Fibroblast of skin of left biceps (primary cell): ENCODE measurements around the gene CMBL.
"Not testable (repeated sequence)": the region's sequence is repeated elsewhere in the genome, so short reads cannot be mapped to it uniquely, and the experiment has no call there.

ENCODE experiments used
- DNase-seq, 2 experiments: peaks; one replicate each; pipeline ENCODE4 v3.0.0-alpha.2; 2013; ENCODE audit warnings: low read depth in 2 of 2

The CMBL gene

DNA sequence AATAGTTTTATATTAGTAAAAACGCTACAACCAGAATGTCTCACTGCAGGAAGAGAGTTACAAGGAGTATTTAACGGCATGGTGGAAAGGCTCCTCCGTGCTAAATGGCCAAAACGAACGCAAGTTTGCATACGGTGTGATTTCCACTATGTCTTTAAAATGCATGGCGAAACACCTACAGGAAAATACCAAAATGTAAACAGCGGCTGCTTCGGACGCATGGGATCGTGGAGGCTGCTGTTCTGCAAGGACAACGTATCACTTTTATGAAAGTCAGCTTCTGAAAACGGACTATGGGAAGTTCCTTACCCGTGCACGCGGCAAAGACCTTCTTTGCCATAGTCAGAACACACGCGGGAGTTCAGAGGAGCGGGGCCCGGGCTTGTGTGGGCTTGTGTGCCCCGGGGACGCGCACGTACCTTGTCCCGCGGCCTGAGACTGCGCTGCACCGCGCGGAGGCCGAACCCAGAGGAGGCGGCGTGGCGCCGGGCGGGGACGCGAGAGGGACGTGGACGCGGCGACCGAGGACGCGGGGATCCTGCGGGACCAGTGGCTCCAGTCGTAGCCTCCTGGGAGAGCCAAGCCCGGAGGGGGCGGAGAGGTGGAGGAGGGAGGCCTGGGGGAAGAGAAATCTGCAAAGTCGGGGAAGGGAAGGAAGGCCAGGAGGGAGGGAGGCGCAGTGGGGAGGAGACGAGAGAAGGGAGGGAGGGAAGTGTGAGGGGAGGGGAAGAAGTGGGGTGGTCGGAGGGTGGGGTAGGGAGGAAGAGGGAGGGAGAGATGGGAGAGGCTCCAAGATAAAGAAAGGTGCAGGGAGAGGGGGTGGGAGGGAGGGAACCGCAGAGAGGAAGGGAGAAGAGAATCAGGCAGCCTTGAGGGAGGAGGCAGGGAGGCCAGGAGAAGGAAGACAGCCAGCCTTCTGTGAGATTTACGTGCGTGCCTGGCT, at the start of gene CMBL:
CMBL (minus strand) TSS at position 697 of the 943 bp plus-strand sequence. CDS start 17,140 bp downstream, outside the sequence.
- no peak for DNase-seq

DNA sequence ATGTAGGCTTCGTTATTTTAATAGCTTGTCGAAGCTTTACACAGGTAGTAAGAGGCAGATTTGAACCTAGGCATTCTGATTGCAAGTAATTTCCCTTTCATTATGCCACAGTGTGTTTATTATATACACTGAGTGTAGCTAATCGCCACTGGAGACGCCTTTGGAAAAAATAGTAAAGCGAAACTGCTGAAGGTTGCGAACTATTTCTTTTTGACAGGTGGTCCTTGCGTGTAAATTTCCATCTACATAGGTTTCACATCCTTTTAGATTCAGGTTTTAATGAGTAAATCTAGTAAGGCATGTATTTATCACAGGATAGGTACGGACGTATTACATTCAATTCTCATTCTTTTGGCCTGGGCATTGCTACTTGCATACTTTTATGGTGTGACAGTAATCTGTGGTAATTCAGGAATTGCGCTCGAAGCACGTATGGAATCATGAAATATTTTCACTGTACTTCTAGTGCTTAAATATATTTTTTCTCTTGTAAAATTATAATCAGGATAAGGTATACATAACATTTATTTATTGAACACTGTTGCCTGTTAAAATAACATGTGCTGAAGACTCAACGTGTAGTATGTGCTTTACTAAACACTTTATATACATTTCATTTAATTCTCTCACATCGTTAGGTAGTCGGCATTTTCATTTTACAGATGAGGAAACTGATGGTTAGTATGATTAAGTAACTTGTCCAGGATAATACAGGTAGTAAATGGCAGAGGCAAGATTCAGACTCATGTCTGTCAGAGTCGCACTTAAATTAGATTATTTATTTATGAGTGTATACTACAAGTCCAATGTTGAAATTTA, 47.6 kb upstream of the CMBL start:
- DNase-seq = peak; percentile 41 to 44

DNA sequence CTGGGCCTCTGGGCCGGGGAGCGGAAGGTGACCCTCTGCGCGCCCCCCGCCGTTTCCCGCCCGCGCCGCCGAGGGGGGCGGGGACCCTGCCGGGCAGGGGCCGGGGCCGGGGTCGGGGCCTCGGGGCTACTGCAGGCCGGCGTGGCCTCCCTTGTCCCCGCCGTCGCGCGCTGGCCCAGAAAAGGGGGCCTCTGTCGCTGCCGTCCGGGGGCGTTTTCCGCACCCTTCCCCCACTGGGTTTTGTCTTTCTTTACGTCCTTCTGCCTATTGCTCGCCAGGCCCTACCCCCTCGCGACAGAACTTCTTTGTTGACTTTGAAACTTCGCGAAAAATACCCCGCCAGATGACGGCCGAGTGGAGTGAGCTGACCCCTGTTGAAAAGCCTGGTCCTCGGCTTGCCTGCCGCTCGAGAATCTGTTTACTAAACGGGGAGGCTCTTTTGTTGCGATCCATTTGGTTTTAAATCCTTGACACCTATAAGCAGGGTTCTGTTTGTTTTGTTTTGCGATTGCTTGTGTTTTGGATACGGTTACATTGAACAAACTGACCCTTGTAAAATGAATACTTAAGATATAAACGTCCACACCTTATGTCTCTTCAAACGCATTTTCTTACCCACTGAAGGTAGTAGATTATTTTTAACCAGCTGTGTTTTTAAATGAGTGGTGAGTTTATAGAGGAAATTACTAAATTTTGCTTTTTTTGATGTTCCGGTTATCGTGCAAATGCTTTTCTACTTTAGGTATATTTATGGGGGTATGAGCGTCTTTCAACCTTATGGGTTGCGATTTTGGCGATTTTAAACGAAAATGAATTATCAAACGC, 46.6 kb upstream of the CMBL start:
- DNase-seq = no peak

DNA sequence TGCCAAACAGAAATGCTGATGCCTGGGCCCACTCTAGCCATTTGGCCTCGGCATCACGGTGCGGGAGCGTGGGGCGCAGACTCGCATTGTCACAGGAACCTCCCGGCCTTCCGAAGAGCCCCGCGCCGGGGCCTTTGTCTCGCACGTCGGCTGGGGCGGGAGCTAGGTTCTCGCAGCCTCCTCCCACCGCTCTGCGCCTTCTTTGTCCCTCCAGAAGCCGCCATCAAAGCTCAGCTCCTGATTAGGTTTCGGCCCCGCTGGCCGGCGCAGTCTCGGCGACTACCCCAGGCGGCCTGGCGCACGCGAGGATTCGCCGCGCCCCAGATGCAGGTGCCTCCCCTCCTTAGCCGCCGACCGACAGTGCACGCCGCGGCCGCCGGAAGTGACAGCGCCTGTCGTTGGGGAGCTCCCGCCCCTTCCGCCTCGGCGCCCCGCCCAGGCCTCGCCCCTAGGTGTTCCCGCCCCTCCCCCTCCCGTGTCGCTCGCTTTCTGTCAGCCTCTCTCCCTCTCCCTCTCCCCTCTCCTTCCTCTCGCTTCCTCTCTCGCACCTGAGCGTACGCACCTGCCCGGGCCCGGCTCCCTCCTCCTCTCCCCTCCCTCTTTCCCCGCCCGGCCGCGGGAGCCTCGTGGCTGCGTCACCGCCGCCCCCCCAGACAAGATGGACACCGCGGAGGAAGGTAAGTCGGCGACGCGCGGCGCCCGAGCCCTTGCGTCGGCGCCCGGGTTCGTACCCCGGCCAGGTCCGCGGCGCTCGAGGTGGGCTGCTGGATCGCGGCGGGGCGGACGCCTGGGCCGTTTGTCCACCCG, 45.7 kb upstream of the CMBL start, which contains the start of gene MARCHF6:
MARCHF6 (plus strand) TSS at position 455 of the 807 bp plus-strand sequence; CDS start at position 659, 204 bp downstream.
- DNase-seq = peak; percentile 60 to 70

DNA sequence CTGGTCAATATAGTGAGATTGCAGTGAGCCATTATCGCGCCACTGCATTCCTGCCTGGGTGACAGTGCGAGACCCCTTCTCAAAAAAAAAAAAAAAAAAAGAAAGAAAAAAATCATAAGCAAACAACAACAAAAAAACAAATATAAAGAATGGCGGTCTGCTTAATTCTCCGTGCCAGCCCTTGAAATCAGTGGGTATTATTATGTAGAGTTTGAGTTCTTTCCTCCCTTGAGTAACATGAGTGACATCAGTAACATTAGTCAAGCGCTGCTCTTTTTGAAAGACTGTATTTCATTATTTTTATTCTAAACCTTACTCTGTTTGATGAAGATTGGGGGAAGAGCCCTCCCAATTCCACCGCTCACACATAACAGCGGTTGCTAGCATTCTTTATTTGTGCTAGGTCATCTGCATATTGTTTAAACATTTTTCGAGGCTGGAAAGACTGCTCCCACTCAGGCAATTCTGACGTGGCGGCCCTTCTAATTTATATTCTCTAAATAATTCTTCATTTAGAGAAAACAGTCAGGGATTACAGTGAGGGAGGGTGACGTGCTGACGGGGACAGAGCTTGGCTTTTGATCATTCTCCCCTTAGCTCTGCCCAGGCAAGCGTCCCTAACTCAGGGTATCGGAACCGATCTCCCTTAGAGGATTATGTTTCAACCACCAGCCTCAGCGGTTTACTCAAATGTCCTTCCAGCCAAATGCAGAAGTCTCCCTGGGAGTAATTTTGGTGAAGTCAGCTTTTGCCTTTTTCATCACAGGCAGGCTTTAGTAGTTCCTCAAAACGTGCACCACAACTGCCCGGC, 44.9 kb upstream of the CMBL start:
- DNase-seq = no peak

DNA sequence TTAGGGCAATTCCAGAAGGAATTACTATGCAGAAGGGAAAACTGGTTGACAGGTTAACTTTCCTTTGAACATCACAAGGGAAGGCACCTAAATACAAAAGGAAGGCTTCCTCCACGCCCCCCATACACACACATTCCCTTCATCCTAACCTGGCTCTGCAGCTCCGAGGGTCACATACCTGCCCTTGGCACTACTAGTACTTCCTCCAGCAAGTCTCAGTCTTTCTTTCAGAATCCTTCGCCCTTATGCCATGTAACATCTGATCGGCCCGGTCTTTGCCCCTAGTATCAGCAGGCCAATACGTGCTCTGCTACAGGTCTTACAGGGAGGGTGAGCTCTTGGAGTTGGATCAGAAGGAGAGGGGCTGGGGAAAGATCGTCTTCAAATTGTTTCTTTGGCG, 44.2 kb upstream of the CMBL start:
- no peak for DNase-seq

DNA sequence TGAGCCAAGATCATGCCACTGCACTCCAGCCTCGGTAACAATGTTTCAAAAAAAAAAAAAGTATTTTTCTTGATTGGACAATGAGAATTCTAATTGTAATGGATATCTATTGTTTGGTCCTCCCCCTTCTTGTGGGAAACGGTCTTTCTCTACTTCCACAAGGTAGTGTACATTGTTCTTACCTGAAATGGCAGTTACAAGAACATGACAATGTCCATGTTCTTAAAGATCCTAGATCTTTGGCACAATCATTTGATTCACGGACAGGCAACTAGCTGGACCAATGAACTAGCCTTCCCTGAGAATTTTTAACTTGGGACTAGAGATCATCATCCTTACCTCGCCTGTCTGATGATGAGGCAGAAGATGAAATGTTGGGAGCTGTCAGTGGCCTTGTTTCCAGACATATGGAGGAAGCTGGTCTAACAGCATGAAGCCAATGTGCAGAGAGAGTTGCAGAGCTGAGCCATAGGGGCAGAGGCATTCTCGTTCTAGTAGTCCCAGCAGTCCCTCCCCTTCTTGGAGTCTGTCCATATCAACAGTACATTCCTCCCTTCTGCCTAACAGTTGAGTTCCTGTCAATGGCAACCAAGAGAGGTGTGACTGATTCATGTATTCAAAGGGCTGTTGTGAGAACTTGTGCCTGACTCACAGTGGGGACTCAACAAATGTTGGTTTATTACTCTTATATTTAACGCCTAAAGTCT, 43.6 kb upstream of the CMBL start:
- DNase-seq = peak; percentile 41 to 43

DNA sequence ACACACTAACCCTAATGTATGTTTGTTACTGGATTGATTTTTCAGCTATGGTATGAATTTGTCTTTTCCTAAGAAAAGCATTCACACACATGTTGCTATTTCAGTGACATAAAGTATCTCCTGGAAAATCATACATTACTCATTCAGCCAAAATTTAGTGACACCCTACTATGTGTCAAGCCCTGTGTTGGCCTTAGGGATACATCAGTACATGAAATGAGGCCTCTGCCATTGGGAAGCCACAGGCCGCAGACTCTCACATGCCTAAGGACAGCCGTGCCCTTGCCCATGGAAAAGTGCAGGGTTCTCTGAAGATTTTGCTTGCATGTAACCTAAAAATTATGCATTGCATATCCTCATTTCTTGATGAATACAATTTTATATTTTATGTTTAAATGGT, 40.6 kb upstream of the CMBL start:
- DNase-seq = no peak

DNA sequence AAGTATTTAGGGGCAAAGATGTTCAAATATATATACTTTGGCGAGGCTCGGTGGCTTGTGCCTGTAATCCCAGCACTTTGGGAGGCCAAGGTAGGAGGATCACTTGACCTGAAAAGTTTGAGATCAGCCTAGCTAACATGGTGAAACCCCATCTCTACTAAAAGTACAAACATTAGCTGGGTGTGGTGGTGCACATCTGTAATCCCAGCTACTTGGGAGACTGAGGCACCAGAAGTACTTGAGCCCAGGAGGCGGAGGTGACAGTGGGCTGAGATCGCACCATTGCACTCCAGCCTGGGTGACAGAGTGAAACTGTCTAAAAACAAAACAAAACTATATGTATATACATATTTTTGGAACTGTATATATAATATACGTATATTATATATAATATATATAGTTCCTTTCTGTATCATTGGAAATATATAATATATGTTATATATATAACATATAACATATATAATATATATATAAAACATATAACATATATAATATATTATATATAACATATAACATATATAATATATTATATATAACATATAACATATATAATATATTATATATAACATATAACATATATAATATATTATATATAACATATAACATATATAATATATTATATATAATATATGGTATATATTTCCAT, 36.9 kb upstream of the CMBL start:
- DNase-seq = not testable (repeated sequence)

DNA sequence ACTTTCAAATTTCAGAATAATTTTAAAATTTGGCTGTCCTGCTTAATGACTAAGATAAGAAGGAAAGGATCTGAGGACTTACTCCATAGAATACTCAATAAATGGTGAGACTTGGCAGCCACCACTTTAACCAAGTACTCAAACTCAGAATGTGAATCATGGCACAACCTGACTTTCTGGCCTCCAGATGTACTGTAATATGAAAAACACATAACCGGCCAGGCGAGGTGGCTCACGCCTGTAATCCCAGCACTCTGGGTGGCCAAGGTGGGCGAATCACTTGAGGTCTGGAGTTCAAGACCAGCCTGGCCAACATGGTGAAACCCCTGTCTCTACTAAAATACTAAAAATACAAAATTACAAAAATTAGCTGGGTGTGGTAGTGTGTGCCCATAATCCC, 35.8 kb upstream of the CMBL start:
- no peak for DNase-seq

DNA sequence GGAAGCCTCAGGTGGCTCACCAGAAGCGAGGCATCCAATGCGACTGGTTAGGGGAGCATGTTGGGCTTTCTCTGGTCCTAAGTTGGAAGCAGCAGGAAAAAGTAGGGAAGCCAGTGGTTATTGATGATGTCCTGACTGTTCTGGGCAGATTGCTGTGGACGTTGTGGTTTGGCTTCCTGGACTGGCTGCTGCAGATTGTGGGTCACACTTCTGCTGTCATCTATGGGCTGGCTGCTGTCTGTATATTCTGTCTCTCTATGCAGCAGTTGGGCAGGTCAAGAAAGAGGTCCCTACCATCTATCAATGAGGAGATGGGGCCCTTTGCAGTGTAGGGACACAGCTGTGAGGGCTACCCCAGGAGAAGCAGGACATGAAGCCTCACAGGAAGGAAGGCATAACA, 32.3 kb upstream of the CMBL start:
- no peak for DNase-seq

DNA sequence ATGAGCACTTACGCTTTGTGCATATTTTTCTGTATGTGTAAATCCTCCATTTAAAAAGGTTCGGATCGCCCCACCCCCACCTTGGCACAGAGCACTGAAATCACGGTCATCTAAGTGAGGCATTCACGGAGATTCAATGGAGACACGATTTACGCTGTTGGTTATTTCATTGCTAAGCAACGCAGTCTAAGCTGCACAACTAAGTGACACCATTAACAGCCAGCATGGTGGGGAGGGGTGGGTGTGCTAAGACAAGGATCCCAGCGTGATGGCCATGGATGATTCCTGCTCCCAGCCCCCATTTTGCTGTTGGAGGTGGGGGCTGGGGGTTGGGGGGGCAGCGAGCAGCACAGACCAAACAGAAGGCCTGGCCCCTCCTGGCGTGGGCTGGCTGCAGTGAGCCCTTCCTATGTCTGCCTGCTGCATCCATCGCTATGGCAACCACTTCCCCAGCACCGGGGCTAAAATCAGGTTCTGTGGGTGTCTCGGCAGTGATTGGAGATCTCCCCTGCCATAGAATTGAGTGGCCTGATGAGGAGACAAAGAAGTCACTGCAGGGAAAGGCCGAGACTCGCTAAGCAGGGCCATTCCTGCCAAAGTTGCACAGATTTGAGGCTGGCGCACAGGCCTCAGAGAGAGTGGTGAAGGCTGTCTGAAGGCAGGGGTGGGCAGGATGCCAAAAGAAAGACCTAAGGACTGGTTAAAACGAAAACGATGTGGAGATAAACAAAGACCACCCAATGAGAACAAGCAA, 31.5 kb upstream of the CMBL start:
- DNase-seq = no peak

DNA sequence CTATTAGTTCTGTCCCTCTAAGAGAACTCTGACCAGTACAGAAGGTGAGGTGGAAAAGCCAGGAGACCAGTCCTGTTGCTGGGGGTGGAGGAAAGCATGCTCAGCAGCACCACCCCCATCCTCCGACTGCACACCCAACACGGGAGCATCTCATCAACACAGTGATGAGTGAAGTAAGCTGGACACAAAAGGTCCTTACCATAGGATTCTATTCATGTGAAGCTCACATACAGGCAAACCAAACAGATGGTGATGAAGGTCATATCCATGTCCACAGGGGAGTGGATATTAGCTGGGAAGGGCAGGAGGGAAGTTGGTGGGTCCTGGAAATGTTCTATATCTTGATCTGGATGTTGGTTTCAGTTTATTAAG, 31.0 kb upstream of the CMBL start:
- DNase-seq = no peak

DNA sequence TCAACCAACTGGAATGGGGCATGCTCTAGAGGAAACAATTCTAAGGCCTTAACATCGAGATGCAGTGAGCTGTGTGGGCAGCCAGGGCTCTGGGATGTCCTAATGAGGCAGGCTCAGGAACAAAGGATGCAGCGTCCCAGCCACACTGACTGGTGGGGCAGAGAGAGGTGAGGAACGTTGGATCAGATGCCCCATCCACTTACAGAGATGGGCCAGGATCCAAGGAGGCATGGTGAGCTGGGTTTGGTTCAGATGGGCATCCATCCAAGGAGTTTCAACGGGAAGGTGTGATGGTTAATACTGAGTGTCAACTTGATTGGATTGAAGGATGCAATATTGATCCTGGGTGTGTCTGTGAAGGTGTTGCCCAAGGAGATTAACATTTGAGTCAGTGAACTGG, 30.3 kb upstream of the CMBL start:
- no peak for DNase-seq

DNA sequence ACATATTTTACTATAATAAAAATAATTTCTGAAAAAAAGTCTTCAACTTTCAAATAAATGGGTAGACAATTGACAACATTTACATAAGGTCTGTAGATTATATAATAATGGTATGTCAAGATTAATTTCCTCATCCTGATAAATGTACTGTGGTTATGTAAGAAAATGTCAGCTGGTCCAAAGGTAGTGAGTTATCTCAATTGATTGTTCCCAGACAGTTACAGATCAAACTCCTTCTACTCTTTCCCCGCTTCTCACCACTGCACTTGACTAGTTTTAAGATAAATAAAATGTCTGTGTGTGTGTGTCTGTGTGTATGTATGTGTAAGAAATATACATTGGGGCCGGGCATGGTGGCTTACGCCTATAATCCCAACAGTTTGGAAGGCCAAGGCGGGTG, 29.4 kb upstream of the CMBL start:
- no peak for DNase-seq

DNA sequence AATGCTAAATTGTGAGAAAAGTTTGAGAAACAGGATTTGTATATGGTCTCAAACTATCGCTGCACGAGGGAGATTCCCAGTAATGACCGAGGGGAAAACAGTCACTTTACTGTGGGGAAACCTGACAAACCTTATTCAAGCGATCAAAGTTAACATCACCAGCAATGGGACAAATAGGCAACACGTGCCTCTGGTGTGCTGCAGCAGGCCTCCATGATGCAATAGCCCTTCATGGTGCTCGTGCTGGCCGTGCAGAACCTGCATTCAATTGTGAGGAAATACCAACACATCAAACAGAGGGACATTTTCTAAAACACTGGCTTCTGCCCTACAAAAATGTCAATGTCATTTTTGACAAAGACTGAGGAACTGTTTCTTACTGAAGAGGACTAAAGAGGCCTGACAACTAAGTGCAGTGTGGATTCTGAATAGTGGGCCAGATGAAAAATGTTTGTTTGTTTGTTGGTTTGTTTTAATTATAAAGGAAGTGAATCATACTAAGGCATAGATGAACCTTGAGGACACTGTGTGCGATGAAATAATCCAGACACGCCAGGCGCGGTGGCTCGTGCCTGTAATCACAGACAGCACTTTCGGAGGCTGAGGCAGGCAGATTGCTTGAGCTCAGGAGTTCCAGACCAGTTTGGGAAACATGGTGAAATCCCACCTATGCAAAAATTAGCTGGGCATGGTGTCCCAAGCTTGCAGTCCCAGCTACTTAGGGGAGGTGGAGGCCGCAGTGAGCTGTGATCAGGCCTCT, 28.2 kb upstream of the CMBL start:
- DNase-seq = no peak

DNA sequence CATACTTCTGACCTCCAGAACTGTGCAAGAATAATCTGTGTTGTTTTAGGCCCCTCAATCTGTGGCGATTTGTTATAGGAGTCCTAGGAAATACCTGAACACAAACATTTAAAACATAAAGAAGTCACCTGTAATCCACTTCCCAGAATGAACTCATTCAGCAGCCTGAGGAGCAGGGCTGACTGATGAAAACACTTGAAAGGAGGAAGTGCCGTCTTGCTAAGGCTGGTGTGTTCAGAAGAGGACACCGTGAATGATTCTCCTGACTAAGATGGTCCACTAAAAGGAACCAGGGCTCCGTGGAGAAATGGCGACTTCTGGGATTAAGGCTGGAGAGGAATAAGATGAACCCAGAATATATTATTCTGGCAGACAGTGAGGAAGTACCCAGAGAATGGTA, 27.1 kb upstream of the CMBL start:
- no peak for DNase-seq
